Stimulated activated CD4-positive, alpha-beta T cell treated with anti-CD3 and anti-CD28 coated beads, TNF-alpha, amount 100 ng/mL, for 4 hours (primary cell): ENCODE data around the gene SMYD3.
"Not testable (repeated sequence)": the region's sequence is repeated elsewhere in the genome, so short reads cannot be mapped to it uniquely, and the experiment has no call there.

Source experiments
- DNase-seq, 3 experiments: peaks; one replicate each; pipeline ENCODE4 v3.0.0-alpha.2; 2020; ENCODE audit warnings: low read depth in 3 of 3

The SMYD3 gene

DNA sequence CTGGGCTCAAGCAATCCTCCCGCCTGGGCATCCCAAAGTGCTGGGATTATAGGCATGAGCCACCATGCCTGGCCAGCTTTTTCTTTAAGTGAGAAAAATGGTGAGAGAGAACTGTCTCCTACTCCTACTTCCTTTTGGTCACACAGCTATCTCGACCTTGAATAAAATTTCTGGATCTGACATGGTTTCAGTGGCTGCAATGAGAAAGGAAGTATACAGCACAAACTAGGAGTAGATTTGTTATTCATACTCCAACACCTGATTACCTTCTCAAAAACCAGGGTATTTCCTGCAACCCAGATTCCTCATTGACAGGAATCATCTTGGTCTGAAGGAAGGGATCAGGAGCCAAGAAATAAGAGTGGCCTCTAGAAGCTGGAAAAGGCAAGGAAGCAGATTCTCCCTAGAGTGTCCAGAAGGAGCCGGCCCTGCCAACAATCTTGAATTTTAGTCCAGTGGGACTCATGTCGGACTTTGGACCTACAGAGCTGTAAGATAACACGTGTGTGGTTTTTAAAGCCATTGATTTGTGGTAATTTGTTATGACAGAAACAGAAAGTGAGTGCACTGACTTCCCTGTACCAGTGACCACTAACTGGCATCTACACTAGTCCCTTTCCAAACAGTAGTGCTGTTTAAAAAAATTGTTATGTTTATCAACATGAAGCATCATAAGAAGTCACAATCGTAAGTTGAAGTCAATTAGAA lies 516.6 kb downstream of the SMYD3 start:
- DNase-seq = no peak

GRCh38 chr1:245988393-245989078 lies 518.5 kb downstream of the SMYD3 start:
- no peak for DNase-seq

DNA sequence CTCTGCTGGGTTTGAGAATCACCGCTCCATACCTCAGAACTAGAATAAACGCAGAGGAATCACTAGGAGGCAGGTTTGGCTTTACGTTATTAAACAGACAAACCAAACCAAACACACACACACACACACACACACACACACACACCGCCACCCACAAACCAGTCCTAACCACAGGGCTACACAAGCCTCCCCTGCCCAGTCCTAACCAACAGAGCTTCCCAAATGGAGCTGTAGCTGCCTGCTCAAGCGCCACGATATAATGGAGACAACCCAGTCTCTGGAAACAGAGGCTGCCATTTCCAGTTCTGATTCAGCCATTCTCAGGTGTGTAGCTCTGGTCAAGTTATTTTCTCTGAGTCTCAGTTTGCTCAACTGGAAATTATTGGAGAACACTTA lies 519.1 kb downstream of the SMYD3 start:
- no peak for DNase-seq

GRCh38 chr1:245987577-245987976 lies 519.5 kb downstream of the SMYD3 start:
- DNase-seq = no peak

GRCh38 chr1:245987219-245987545 lies 519.9 kb downstream of the SMYD3 start:
- no peak for DNase-seq

DNA sequence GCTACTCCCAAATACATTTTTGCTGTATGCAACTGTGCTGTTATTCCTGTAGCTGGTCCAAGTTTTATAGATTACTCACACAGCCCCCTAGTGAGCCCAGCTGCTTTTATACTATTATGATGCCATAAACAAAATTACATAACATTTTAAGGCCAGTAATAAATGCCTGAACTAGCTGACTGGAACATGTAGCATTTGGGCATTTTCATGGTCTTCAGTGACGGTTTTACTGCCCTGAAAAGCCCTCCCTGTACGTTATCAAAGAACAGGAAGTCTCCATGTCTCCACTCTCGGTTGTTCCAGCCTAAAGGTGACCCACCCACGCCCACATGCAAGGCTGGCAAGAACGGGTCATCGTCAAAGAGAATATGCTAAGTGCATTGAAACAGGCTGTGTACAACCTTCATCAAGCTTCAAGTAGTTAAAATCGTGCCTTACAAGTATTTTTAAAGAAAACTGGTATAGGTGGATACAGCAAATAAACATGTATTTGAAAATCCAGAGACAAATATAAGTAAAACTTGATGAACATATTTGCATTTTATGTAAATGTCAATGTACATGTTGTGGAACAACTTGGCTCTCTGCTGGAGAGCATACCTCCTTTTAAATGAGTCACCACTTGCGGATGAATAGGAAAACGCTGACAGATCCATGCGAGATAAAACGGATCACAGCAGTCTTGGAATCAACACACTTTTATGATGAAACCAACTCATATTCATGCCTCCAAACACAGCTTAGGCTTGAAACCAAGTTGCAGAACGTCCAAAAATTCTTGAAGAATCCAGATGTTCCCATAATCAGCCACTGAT lies 520.5 kb downstream of the SMYD3 start:
- DNase-seq = no peak

DNA sequence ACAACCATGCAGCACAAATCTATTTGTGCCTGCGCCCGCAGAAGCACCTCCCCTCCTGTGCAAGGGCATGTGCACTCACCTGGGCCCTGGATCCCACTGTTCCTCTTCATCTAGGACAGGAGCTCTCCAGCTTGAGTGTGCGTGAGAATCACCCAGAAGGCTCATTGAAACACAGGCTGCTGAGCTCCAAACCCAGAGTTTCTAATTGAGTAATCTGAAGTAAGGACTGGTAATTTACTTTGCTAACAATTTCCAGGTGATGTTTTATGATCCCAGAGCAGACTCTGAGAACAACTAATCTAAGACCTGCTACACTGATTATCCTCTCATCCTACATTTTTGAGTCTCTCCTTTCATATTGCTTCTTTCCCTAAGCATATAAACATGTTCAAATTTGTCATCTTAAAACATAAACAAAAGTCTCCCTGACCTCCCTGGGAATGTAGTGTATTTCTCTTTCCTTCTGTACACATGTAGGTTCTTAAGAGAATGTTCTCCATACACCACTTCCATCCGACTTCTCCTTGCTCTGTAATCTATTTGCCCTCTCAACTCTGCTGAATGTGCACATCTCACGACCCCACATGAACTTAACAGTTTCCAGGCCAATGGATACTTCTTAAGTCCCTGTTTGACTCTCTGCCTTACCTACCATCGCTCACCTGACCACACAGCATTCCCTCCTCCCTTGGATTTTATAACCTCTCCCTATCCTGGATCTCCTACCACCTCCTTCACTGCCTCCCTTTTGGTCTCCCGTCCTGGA lies 522.5 kb downstream of the SMYD3 start:
- no peak for DNase-seq

GRCh38 chr1:245983294-245983967 lies 523.6 kb downstream of the SMYD3 start:
- no peak for DNase-seq

DNA sequence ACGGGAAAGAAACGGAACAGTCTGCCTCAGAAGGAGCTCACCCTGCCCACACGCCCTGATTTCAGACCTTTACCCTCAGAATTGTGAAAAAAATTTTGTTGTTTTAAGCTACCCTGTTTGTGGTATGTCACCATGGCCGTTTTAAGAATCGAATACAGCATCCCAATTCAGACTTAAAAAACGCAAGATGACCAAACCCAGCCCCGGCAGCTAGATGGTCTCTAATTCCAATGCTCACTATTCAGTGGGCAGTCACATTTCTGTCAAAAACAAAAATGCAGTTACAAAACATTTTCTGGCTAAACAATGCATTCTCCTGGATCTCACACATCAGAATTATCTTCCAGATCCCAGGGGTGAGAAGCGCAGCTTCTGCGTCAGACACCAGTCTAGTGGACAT lies 527.5 kb downstream of the SMYD3 start:
- DNase-seq = no peak

DNA sequence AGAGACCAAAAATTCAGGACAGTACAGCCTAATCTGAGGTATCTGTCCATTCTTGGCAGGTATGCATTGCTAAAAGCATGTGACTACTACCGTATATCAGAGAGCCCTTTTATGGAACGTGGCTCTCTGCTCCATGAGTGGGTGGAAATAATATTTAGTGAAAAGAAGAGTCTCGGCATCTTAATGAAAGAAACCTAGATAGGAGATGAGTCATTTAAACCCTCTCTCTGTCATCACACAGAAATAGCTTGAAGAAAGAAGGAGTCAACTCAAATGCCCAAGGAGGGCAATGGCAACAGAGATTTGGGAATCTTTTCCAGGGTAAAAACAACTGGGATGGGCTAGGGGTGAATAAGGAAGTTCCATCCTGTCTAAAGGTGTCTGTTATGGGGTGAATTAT lies 528.2 kb downstream of the SMYD3 start:
- no peak for DNase-seq

GRCh38 chr1:245972476-245972875 lies 534.6 kb downstream of the SMYD3 start:
- no peak for DNase-seq

- DNase-seq = no peak
Observed at GRCh38 chr1:245971711-245972085, 535.4 kb downstream of the SMYD3 start.

DNA sequence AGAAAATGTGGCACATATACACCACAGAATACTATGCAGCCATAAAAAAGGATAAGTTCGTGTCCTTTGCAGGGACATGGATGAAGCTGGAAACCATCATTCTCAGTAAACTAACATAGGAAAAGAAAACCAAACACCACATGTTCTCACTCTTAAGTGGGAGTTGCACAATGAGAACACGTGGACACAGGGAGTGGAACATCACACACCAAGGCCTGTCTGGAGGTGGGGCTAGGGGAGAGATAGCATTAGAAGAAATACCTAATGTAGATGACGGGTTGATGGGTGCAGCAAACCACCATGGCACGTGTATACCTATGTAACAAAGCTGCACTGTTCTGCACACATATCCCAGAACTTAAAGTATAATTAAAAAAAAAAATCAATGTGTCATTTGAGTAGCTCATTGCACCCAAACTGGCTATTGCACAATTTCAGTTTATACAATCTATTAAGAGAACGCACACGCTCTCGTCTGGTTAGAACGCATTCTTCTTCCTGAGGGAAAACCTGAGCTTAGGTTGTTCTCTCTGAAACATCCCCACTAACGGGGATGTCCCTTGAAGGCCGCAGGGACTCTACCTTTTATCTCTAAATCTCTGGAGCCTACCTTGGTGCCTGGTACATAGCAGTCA lies 535.9 kb downstream of the SMYD3 start:
- not testable (repeated sequence) for DNase-seq

DNA sequence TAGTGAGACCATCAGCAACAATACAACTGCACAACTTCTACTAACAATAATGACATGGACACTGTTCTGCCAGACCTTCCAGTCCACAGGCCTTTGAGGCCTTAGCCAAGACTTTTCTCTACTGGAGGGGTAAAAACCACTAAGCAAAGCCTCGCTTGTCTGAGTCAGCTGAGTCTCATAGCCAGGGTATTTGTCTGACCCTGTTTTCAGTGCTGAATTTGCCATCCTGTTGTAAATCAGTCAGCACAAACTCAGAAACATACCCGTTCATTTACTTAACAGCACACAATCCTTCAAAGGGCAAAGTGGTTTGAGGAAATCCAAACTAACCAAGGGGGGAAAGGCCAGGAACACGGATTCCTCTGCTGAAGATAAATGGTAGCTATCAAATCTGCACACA lies 537.8 kb downstream of the SMYD3 start:
- DNase-seq = no peak

DNA sequence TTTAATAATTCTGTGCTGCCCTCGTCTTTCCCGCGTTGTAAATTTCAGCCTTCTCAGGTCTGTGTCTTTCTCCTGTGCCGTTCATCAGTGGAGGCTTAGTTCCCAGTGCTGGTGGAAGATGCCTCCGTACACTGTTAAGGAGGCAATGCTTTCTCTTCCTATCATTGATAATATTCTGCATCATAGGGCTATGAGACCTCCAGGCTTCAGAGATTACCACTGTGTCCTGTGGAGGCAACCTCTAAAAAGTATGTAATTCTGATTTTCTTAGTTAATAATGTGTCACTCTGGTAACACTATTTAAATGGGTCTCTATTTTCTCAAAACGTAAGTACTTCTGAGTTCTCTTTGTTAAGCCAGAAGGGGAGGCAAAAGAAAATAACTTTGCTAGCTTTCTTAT lies 538.3 kb downstream of the SMYD3 start:
- DNase-seq = no peak

DNA sequence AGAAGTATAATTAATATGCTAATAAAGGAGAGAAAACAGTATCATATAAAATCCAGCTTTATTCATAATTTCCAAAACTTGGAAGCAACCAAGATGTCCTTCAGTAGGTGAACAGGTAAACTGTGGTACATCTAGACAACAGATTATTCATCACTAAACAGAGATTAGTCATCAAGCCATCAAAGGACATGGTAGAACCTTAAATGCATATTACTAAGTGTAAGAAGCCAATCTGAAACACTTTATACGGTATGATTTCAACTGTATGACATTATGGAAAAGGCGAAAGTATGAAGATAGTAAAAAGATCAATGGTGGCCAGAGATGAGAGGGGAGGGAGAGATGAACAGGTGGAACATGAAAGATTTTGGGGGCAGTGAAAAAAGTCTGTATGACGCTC lies 541.7 kb downstream of the SMYD3 start:
- DNase-seq = no peak

DNA sequence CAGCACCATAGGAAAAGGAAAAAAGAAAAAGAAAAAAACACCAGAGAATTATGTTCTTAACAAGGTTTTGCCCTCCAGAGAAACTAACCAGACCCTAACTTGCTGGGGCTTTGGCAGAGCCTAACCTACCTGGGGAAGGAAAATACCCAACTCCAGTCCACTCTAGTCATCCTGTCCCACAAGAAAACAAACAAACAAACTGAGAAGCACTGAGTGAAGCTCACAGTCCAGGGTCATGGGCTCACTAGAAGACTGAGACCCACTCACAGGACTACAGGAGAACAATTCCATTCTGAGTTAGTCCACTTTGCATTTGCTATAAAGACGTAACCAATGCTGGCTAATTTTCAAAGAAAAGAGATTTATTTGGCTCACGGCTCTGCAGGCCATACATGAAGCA lies 543.4 kb downstream of the SMYD3 start:
- DNase-seq = no peak

DNA sequence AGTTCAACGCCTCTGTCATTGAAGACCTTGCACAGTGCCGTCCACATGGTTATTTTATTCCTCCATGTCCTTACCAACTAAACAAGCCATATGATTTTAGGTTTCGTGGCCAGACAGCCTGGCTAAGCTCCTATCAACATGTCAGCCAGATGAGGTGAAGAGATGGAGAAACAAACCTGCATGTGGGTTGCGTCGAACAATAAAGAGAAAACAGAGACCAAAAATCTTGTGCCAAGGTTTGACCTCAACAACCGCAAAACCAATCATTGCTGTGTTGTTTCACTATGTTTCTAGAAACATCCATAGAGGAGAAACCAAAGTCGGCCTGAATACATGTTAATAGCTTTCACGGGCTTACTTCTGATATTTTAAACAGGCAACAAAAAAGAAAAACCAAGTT lies 544.6 kb downstream of the SMYD3 start:
- no peak for DNase-seq

- no peak for DNase-seq
Observed at GRCh38 chr1:245961137-245961540, 545.9 kb downstream of the SMYD3 start.

DNA sequence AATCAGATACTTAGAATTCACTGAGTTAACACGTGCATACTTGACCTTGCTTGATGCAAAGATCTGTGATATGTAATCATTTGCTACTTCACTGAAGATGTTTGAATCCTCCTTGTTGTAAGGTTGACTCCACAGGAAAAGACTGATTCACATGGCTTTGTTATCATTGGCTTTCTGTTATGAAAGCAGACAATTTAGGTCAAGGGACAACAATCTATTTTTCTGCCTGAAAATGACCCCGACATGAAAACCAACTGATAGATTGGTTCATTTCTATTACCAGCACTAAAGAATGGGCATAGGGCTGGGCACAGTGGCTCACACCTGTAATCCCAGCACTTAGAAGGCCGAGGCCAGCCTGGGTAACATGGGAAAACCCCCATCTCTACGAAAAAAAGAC lies 546.9 kb downstream of the SMYD3 start:
- DNase-seq = no peak

GRCh38 chr1:245958016-245958415 lies 549.1 kb downstream of the SMYD3 start:
- DNase-seq = no peak
